Measurements from ENCODE around the gene KDM1B. TPM values are rescaled to one million over a fixed set of nuclear protein-coding genes. Genes with fewer than 3 reads are reported as not detected.
"Not testable (repeated sequence)": the region's sequence is repeated elsewhere in the genome, so short reads cannot be mapped to it uniquely, and the experiment has no call there.

The KDM1B gene
- total RNA-seq, 2 experiments from 2014 or later, result 14.4 to 15.2 TPM

DNA sequence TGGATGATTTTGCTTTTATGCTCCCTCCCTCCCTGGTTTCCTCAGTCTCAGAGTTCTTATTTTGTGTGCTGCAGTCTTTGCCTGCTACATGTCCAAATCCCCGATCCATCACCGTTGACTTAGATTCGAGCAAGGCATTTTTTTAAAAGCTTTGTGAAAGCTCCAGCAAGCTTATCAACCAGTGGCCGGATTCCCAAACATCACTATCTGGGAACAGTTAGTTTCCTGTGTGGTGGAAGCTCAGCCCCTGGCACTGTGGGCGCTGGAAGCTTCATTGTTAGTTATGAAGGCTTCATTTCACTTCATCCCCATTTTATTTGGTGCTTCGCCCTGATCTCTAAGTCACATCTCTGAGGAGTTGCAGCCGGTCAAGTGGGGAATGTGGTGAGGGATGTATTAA lies 64.4 kb downstream of the KDM1B start:
- CTCF ChIA-PET, result interaction anchor here (0.7 kb wide), 2 partner anchors 641 to 1887 kb away, joined by 3 to 4 read pairs; no protein-coding TSS in a partner anchor
- intact Hi-C loops (cut with micrococcal nuclease), result no loop called here
- Mint-ChIP-seq H3K27me3 (ENCODE audit: low read depth) (no peaks in the 10 kb centered on the region), H3K27ac (no peak overlapping the region), H3K36me3 (ENCODE audit: low read depth) (peaks cover 46% of the 10 kb centered on the region), H3K4me3 (no peak overlapping the region), H3K4me1 (ENCODE audit: low read depth) (no peaks in the 10 kb centered on the region), H3K9me3 (no peaks in the 10 kb centered on the region)
- DNase-seq, result no peak

DNA sequence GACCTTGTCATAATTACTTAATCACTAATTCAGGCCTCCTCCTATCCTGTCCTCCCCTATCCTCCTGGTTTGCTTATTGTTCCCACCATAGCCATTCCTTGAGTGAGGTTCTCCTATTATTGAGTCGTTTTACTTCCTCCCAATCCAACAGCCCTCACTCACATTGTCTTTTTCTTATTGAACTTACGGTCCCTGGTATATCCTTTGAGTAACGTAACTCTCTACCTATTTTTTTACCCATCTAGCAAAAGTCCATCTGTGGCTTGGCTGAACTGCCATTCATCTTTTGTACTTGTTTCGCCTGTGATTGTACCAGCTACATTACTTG lies 66.0 kb downstream of the KDM1B start:
- H3K9me3 Mint-ChIP-seq, result no peaks in the 10 kb centered on the region
- intact Hi-C loops (cut with micrococcal nuclease), result no loop called here
- no peak overlapping the region for H3K4me3 Mint-ChIP-seq

GRCh38 chr6:18226451-18227105 lies 71.4 kb downstream of the KDM1B start:
- intact Hi-C loops (cut with micrococcal nuclease); CTCF ChIA-PET; DNase-seq; H3K27ac Mint-ChIP-seq; H3K4me3 Mint-ChIP-seq; H3K27me3 Mint-ChIP-seq (ENCODE audit: low read depth); H3K4me1 Mint-ChIP-seq (ENCODE audit: low read depth): not testable (repeated sequence)
- Mint-ChIP-seq H3K9me3 (peaks cover 15% of the 10 kb centered on the region), H3K36me3 (ENCODE audit: low read depth) (peaks cover 56% of the 10 kb centered on the region)

More for the DNA sequence above, 66.0 kb downstream of the KDM1B start:
- DNase-seq, result no peak
- peak overlapping the region; percentile 33 for H3K27ac Mint-ChIP-seq
- peaks cover 45% of the 10 kb centered on the region for H3K36me3 Mint-ChIP-seq (ENCODE audit: low read depth)
- no peaks in the 10 kb centered on the region for H3K4me1 Mint-ChIP-seq (ENCODE audit: low read depth)
- no peaks in the 10 kb centered on the region for H3K27me3 Mint-ChIP-seq (ENCODE audit: low read depth)
- CTCF ChIA-PET, result interaction anchor here (0.5 kb wide), 1 partner anchor 51 kb away, joined by 3 read pairs; no protein-coding TSS in a partner anchor

DNA sequence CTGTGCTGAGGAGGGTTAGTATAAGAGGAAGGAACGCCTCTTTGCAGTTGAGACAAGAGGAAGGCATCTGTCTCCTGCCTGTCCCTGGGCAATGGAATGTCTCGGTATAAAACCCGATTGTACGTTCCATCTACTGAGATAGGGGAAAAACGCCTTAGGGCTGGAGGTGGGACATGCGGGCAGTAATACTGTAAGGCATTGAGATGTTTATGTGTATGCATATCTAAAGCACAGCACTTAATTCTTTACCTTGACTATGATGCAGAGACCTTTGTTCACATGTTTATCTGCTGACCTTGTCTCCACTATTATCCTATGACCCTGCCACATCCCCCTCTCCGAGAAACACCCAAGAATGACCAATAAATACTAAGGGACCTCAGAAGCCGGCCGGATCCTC lies 71.9 kb downstream of the KDM1B start:
- H3K4me3 Mint-ChIP-seq; DNase-seq; CTCF ChIA-PET; intact Hi-C loops (cut with micrococcal nuclease); H3K4me1 Mint-ChIP-seq (ENCODE audit: low read depth); H3K27me3 Mint-ChIP-seq (ENCODE audit: low read depth); H3K27ac Mint-ChIP-seq: not testable (repeated sequence)
- Mint-ChIP-seq H3K36me3 (ENCODE audit: low read depth) (peaks cover 60% of the 10 kb centered on the region), H3K9me3 (peaks cover 21% of the 10 kb centered on the region)

GRCh38 chr6:18228590-18228989 lies 73.4 kb downstream of the KDM1B start:
- H3K36me3 Mint-ChIP-seq (ENCODE audit: low read depth), result peaks cover 70% of the 10 kb centered on the region
- CTCF ChIA-PET; H3K4me3 Mint-ChIP-seq; H3K27ac Mint-ChIP-seq; H3K4me1 Mint-ChIP-seq (ENCODE audit: low read depth); intact Hi-C loops (cut with micrococcal nuclease); DNase-seq; H3K27me3 Mint-ChIP-seq (ENCODE audit: low read depth): not testable (repeated sequence)
- peaks cover 29% of the 10 kb centered on the region for H3K9me3 Mint-ChIP-seq

GRCh38 chr6:18231856-18232255 lies 76.6 kb downstream of the KDM1B start:
- peaks cover 37% of the 10 kb centered on the region for H3K9me3 Mint-ChIP-seq
- H3K27ac Mint-ChIP-seq; H3K4me3 Mint-ChIP-seq; DNase-seq; H3K27me3 Mint-ChIP-seq (ENCODE audit: low read depth); H3K4me1 Mint-ChIP-seq (ENCODE audit: low read depth); intact Hi-C loops (cut with micrococcal nuclease): not testable (repeated sequence)
- H3K36me3 Mint-ChIP-seq (ENCODE audit: low read depth), result peaks cover 92% of the 10 kb centered on the region
- CTCF ChIA-PET, result interaction anchor here (1.5 kb wide), 1 partner anchor 110 kb away, joined by 3 read pairs; the partner anchor contains the start of gene NHLRC1

DNA sequence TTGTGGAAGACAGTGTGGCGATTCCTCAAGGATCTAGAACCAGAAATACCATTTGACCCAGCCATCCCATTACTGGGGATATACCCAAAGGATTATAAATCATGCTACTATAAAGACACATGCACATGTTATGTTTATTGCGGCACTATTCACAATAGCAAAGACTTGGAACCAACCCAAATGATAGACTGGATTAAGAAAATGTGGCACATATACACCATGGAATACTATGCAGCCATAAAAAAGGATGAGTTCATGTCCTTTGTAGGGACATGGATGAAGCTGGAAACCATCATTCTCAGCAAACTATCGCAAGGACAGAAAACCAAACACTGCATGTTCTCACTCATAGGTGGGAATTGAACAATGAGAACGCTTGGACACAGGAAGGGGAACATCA lies 78.5 kb downstream of the KDM1B start:
- H3K4me1 Mint-ChIP-seq (ENCODE audit: low read depth); DNase-seq; H3K4me3 Mint-ChIP-seq; intact Hi-C loops (cut with micrococcal nuclease); CTCF ChIA-PET; H3K27me3 Mint-ChIP-seq (ENCODE audit: low read depth); H3K27ac Mint-ChIP-seq: not testable (repeated sequence)
- H3K36me3 Mint-ChIP-seq (ENCODE audit: low read depth), result peaks cover 93% of the 10 kb centered on the region
- H3K9me3 Mint-ChIP-seq, result peaks cover 37% of the 10 kb centered on the region

- peaks cover 8% of the 10 kb centered on the region for H3K4me1 Mint-ChIP-seq (ENCODE audit: low read depth)
- no peak overlapping the region for H3K4me3 Mint-ChIP-seq
- CTCF ChIA-PET, result interaction anchor here (0.7 kb wide), 1 partner anchor 1374 kb away, joined by 3 read pairs; no protein-coding TSS in a partner anchor
- DNase-seq, result no peak
- peaks cover 90% of the 10 kb centered on the region for H3K36me3 Mint-ChIP-seq (ENCODE audit: low read depth)
- H3K27ac Mint-ChIP-seq, result no peak overlapping the region
- peaks cover 35% of the 10 kb centered on the region for H3K9me3 Mint-ChIP-seq
- no peaks in the 10 kb centered on the region for H3K27me3 Mint-ChIP-seq (ENCODE audit: low read depth)
- intact Hi-C loops (cut with micrococcal nuclease), result no loop called here
These were observed 79.3 kb downstream of the KDM1B start for GRCh38 chr6:18234564-18234963.

DNA sequence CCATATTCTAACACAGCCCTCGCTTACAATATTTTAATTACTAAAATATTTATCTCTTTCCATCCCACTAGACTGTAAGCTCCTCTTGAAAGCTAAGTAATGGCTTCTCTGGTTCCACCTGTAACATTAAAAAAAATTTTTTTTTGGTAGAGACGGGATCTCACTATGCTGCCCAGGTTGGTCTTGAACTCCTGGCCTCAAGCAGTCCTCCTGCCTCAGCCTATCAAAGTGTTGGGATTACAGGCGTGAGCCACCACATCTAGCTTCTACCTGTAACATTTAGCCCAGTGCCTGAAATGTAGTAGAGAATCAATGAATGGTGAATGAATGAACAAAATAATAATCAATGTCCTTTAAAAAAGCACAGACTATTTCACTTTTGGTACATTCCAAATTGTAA lies 80.3 kb downstream of the KDM1B start:
- CTCF ChIA-PET, result no interaction called here
- DNase-seq, result no peak
- Mint-ChIP-seq H3K4me1 (ENCODE audit: low read depth) (peaks cover 8% of the 10 kb centered on the region), H3K9me3 (peaks cover 32% of the 10 kb centered on the region), H3K27ac (no peak overlapping the region), H3K4me3 (no peak overlapping the region), H3K27me3 (ENCODE audit: low read depth) (no peaks in the 10 kb centered on the region), H3K36me3 (ENCODE audit: low read depth) (peaks cover 81% of the 10 kb centered on the region)
- intact Hi-C loops (cut with micrococcal nuclease), result no loop called here

DNA sequence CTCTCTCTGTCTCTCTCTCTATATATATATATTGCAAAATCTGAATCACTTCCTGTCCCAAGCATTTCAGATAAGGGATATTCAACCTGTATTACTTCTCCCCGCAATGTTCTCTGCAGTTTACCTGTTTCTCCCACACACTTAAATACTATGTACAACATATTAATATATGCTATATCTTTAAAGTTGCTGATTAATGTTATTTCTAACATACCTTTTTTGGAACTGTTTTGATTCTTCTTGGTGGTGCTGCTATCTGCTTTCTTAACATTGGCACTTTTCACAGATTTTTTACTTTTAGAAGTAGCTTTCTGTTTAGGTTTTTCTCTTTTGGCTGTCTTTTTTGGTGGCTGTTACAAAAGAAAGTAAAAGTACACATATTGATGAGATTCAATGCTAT lies 81.9 kb downstream of the KDM1B start:
- H3K9me3 Mint-ChIP-seq, result peaks cover 17% of the 10 kb centered on the region
- H3K36me3 Mint-ChIP-seq (ENCODE audit: low read depth), result peaks cover 74% of the 10 kb centered on the region
- DNase-seq, result no peak
- H3K4me3 Mint-ChIP-seq, result no peak overlapping the region
- peaks cover 20% of the 10 kb centered on the region for H3K4me1 Mint-ChIP-seq (ENCODE audit: low read depth)
- intact Hi-C loops (cut with micrococcal nuclease), result no loop called here
- CTCF ChIA-PET, result no interaction called here
- H3K27me3 Mint-ChIP-seq (ENCODE audit: low read depth), result no peaks in the 10 kb centered on the region
- no peak overlapping the region for H3K27ac Mint-ChIP-seq

DNA sequence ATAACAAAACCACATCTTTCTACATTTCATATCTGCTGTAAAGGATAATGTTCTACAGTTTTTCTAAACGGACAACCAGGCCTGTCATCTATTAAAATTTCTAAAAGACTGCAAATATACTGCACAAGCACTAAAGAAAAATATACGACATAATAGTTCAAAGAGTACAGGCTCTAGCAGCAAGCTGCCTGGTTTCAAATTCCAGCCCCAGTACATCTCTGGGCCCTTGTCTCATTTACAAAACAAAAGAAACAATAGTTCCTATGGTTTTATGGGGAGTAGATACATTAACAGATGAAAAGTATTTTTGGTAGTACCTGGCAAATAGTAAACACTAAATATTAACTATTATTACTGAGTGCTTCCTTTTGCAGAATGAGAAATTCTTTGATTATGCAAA lies 85.0 kb downstream of the KDM1B start:
- H3K4me1 Mint-ChIP-seq (ENCODE audit: low read depth), result peaks cover 37% of the 10 kb centered on the region
- no peaks in the 10 kb centered on the region for H3K9me3 Mint-ChIP-seq
- CTCF ChIA-PET, result interaction anchor here (0.6 kb wide), 1 partner anchor 238 kb away, joined by 3 read pairs; no protein-coding TSS in a partner anchor
- peaks cover 73% of the 10 kb centered on the region for H3K36me3 Mint-ChIP-seq (ENCODE audit: low read depth)
- no peak for DNase-seq
- H3K27me3 Mint-ChIP-seq (ENCODE audit: low read depth), result no peaks in the 10 kb centered on the region
- no peak overlapping the region for H3K4me3 Mint-ChIP-seq
- no peak overlapping the region for H3K27ac Mint-ChIP-seq
- intact Hi-C loops (cut with micrococcal nuclease), result loop anchor here (2.0 to 5.0 kb wide), 2 partner anchors 85 to 538 kb away; partner anchors contain the start of genes KDM1B and TPMT

DNA sequence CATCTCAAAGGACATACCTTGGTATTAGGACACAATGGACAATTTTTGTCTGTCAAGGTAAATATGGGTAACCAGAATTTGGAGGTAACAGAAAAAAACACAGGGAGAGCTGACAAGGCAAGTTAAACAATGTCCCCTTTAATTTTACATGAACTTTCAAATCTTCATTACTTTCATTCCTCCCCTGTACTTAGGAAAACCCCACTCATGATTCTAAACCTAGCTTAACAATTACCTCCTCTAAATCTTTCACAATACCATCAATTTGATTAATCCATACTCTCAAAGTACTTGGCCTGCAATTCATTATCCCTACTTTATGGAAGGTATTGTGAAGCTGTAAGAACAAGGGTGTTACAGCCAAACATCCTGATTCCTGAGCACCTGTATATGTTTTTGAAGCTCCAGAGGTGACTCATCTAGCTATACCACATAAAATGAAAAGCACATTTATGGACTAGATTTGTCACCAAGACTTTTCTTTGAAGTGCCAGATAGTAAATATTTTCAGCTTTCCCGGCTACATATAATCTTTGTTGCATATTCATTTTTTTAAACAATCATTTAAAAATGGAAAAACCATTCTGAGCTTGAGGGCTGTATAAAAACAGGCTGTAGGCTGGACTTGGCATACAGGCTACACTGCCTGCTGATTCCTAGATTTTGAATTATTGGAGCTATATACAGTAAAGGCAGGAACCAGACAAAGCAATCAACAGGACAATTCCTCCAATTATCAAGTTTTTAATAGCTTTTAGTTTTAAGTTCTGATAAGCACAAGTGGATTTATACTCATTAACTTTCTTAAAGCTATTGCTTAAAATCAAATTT lies 86.2 kb downstream of the KDM1B start:
- intact Hi-C loops (cut with micrococcal nuclease), result loop anchor here (1.0 to 5.0 kb wide), 3 partner anchors 22 to 539 kb away; partner anchors contain the start of genes KDM1B and TPMT
- H3K9me3 Mint-ChIP-seq, result no peaks in the 10 kb centered on the region
- peaks cover 73% of the 10 kb centered on the region for H3K36me3 Mint-ChIP-seq (ENCODE audit: low read depth)
- H3K27me3 Mint-ChIP-seq (ENCODE audit: low read depth), result no peaks in the 10 kb centered on the region
- CTCF ChIA-PET, result interaction anchor here (0.6 to 0.8 kb wide), 2 partner anchors 10 to 520 kb away, joined by 3 read pairs; no protein-coding TSS in a partner anchor
- H3K4me1 Mint-ChIP-seq (ENCODE audit: low read depth), result peaks cover 45% of the 10 kb centered on the region
- H3K27ac Mint-ChIP-seq, result peak overlapping the region; percentile 13
- DNase-seq, result no peak
- no peak overlapping the region for H3K4me3 Mint-ChIP-seq

Measured in activated naive CD4-positive, alpha-beta T cell treated with anti-CD3 and anti-CD28 coated beads for 36 hours (primary cell).